PC-3 (cell line): ENCODE measurements around the gene GREB1L. TPM values are rescaled to one million over a fixed set of nuclear protein-coding genes. Genes with fewer than 3 reads are reported as not detected.
A peak's percentile ranks its signal among the peaks of the same experiment; 100 is the strongest.

Experiments
- ATAC-seq: fragments of 200-7000 bp; cut with Tn5 transposase; 2 replicates; pipeline ENCODE4 v1.9.1; 2020; ENCODE audit warnings: mild to moderate bottlenecking, moderate library complexity
- BruUV-seq: library from RNA; stranded (reverse); fragments of 400-500 nt; replicated peaks from 2 replicates; lab custom pipeline; 2021; lab: Mats Ljungman, UMichigan
- CTCF ChIA-PET: fragments of 300-600 bp; sonication (Branson Sonifier 250); formaldehyde crosslinking; loops from one replicate; lab custom pipeline; 2022; ENCODE audit warnings: antibody characterized with exemption; lab: Charles Lee
- POLR2A ChIA-PET: fragments of 300-600 bp; sonication (Branson Sonifier 250); formaldehyde crosslinking; loops from one replicate; lab custom pipeline; 2022; ENCODE audit warnings: antibody characterized with exemption; ENCODE audit not compliant: unreplicated experiment; lab: Charles Lee
- DNase-seq: peaks from one replicate; pipeline ENCODE4 v3.0.0-alpha.2; 2015
- H2AFZ ChIP-seq: fragments of 300-600 bp; sonication (generic); 2 replicates; pipeline ENCODE4 v1.6.0; 2016; ENCODE audit warnings: antibody characterized with exemption, low read length
- H3F3A ChIP-seq: fragments of 300-600 bp; sonication (generic); one replicate; pipeline ENCODE4 v1.6.0; 2017; ENCODE audit warnings: antibody characterized with exemption, low read length, control low read depth, mild to moderate bottlenecking; ENCODE audit not compliant: unreplicated experiment
- H3K27ac ChIP-seq: fragments of 300-600 bp; sonication (generic); 2 replicates; pipeline ENCODE4 v1.5.1; 2016; ENCODE audit warnings: mild to moderate bottlenecking, low read length
- H3K27me3 ChIP-seq: fragments of 300-600 bp; sonication (generic); 2 replicates; pipeline ENCODE4 v1.6.1; 2016; ENCODE audit warnings: low read length, mixed read lengths
- H3K36me3 ChIP-seq: fragments of 300-600 bp; sonication (generic); 2 replicates; pipeline ENCODE4 v1.6.1; 2016; ENCODE audit warnings: low read depth, mixed run types, low read length, mixed read lengths
- H3K4me1 ChIP-seq: fragments of 300-600 bp; sonication (generic); 2 replicates; pipeline ENCODE4 v1.5.1; 2016; ENCODE audit warnings: low read length; ENCODE audit not compliant: insufficient read depth
- H3K4me2 ChIP-seq: fragments of 300-600 bp; sonication (generic); 2 replicates; pipeline ENCODE4 v1.6.0; 2016; ENCODE audit warnings: low read length
- H3K4me3 ChIP-seq: fragments of 300-600 bp; sonication (generic); 2 replicates; pipeline ENCODE4 v1.5.1; 2016; ENCODE audit warnings: mild to moderate bottlenecking, low read length, mixed read lengths
- H3K79me2 ChIP-seq: fragments of 300-600 bp; sonication (generic); 2 replicates; pipeline ENCODE4 v1.6.1; 2017; ENCODE audit warnings: low read length, mixed read lengths
- H3K9ac ChIP-seq: fragments of 300-600 bp; sonication (generic); 2 replicates; pipeline ENCODE4 v1.6.0; 2016; ENCODE audit warnings: mild to moderate bottlenecking, low read length
- H3K9me2 ChIP-seq: fragments of 300-600 bp; sonication (generic); replicated peaks from 2 replicates; pipeline ENCODE4 v1.6.1; 2016; ENCODE audit warnings: mixed run types, low read length, mixed read lengths
- H3K9me3 ChIP-seq: fragments of 300-600 bp; sonication (generic); 2 replicates; pipeline ENCODE4 v1.6.1; 2016; ENCODE audit warnings: low read length, mixed read lengths
- H4K20me1 ChIP-seq: fragments of 300-600 bp; sonication (generic); 2 replicates; pipeline ENCODE4 v1.6.1; 2016; ENCODE audit warnings: low read length, mixed read lengths
- EZH2 ChIP-seq: fragments of 300-600 bp; sonication (generic); IDR thresholded peaks from one replicate; pipeline ENCODE4 v1.6.1; 2017; ENCODE audit warnings: antibody characterized with exemption, mild to moderate bottlenecking, low read length; ENCODE audit not compliant: unreplicated experiment
- EZH2phosphoT487 ChIP-seq: fragments of 300-600 bp; sonication (generic); IDR thresholded peaks from 2 replicates; pipeline ENCODE4 v1.6.1; 2018; ENCODE audit warnings: mild to moderate bottlenecking, antibody characterized with exemption, low read length, borderline replicate concordance
- intact Hi-C: fragments of 100-400 bp; cut with micrococcal nuclease; formaldehyde crosslinking; loops from 2 replicates; pipeline ENCODE4 v1.9.0; 2023
- total RNA-seq: library from RNA; depleted of rRNA; stranded (reverse); fragments of >200 nt; gene quantifications from 2 replicates; pipeline ENCODE4 v1.2.3, GENCODE V29; 2014
- TF ChIP-seq, protein P1 (sequence below): fragments of 300-600 bp; sonication (generic); conservative IDR thresholded peaks from 2 replicates; pipeline ENCODE4 v1.5.1; 2017; ENCODE audit warnings: antibody characterized with exemption, low read depth, mild to moderate bottlenecking, low read length

GREB1L gene
- total RNA-seq, 1 experiment from 2014 or later, result 10.3 TPM

DNA sequence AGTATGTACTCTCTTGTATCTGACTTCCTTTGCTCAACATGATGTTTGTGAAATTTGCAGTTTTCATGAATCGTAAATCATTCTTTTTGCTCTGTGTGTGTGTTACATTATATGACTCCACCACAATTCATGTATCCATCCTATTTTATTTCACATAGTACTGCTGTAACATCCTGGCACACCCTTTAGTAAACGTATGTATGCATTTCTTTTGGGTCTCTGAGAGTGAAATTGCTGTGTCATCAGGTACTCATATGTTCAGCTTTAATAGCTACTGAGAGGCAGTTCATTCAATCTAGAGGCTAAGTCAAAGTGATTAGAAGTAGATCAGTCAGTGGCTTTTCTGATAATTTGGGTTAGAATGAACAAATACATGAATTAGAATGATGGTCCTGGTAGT, 239.7 kb downstream of the GREB1L start:
- Histone ChIP-seq H3K9me2 (no peaks in the 10 kb centered on the region), H4K20me1 (no peaks in the 10 kb centered on the region), H3F3A (no peaks in the 10 kb centered on the region), H3K9ac (no peak overlapping the region), H3K4me3 (no peak overlapping the region), H3K9me3 (no peaks in the 10 kb centered on the region), H2AFZ (no peak overlapping the region), H3K79me2 (no peaks in the 10 kb centered on the region), H3K36me3 (no peaks in the 10 kb centered on the region), H3K27me3 (no peaks in the 10 kb centered on the region), H3K4me1 (peaks cover 14% of the 10 kb centered on the region; the same call in 1 of the 2 replicates), H3K27ac (no peak overlapping the region), H3K4me2 (no peak overlapping the region)
- ATAC-seq (peak; percentile 58; the same call in 1 of the 2 replicates), DNase-seq (peak; percentile 24)
- no TSS peak for BruUV-seq
- CTCF ChIA-PET, result no interaction called here
- POLR2A ChIA-PET, result no interaction called here
- intact Hi-C loops, result no loop called here
- TF ChIP-seq, protein P1, sequence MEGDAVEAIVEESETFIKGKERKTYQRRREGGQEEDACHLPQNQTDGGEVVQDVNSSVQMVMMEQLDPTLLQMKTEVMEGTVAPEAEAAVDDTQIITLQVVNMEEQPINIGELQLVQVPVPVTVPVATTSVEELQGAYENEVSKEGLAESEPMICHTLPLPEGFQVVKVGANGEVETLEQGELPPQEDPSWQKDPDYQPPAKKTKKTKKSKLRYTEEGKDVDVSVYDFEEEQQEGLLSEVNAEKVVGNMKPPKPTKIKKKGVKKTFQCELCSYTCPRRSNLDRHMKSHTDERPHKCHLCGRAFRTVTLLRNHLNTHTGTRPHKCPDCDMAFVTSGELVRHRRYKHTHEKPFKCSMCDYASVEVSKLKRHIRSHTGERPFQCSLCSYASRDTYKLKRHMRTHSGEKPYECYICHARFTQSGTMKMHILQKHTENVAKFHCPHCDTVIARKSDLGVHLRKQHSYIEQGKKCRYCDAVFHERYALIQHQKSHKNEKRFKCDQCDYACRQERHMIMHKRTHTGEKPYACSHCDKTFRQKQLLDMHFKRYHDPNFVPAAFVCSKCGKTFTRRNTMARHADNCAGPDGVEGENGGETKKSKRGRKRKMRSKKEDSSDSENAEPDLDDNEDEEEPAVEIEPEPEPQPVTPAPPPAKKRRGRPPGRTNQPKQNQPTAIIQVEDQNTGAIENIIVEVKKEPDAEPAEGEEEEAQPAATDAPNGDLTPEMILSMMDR, result no peak
- TF ChIP-seq EZH2phosphoT487, result no peak
- TF ChIP-seq EZH2, result no peak

DNA sequence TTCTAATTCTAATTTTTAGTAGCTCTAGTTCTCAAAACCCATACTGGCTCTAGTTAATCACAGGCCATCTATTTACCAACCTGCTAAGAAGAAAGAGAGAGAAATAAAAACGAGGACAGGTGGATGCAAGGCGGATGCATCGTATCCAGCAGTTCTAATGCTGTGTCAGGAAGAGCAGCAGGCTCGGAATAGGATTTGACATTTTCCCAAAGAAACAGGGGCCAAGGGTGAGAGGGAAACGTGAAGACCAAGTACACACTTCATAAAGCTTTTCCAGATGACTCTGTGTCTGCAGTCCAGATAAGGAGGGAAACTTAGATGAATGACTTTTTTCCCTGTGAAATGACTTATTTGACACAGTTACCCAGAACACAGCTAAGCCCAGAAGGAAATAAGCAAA, 241.0 kb downstream of the GREB1L start:
- Histone ChIP-seq H3K9me3 (no peaks in the 10 kb centered on the region), H3K9ac (no peak overlapping the region), H3K79me2 (no peaks in the 10 kb centered on the region), H2AFZ (no peak overlapping the region), H3F3A (no peaks in the 10 kb centered on the region), H3K27ac (no peak overlapping the region), H4K20me1 (no peaks in the 10 kb centered on the region), H3K36me3 (no peaks in the 10 kb centered on the region), H3K4me3 (no peak overlapping the region), H3K27me3 (no peaks in the 10 kb centered on the region), H3K9me2 (no peaks in the 10 kb centered on the region), H3K4me2 (no peak overlapping the region), H3K4me1 (peaks cover 14% of the 10 kb centered on the region; the same call in 1 of the 2 replicates)
- DNase-seq, result no peak
- TF ChIP-seq EZH2, result no peak
- TF ChIP-seq, protein P1, result no peak
- no peak for TF ChIP-seq EZH2phosphoT487
- intact Hi-C loops, result no loop called here
- POLR2A ChIA-PET, result no interaction called here
- no TSS peak for BruUV-seq
- CTCF ChIA-PET, result no interaction called here
- no peak for ATAC-seq

DNA sequence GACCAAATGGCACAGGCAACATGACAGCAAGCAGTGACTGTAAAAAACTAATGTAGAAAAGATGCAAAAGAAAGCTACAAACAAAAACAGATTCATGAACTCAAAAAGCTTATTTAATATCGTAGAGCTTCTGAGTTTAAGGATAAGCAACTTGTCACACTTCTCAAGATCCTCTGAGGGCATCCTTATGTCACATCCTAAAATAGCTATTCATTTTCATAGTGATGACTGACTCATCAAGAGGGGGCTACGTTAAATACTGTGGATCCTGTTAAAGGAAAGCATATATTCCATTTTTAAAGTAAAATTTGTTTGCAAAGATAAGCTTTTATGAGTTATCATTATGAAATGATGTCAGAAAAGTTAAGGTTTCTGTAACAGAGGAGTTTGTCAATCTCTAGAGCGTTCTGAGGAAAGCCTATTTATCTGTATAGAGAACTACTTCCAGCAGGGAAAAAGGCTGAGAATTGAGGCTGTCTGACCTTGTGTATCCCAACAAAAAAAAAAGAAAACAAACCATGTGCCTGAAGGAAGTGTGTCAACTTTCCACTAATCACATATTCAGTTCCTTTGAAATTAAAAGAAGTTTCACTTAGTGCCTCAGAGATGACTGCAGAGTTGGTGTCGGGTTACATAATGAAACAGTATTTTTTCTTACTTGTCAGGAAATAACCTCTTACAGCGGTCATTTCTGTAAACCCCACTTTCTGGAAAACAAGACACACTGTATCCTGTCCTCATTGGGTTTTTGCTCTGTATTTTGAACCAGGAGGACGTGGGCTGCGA, 243.0 kb downstream of the GREB1L start:
- no peak for TF ChIP-seq EZH2
- no peak for TF ChIP-seq EZH2phosphoT487
- TF ChIP-seq, protein P1, result no peak
- Histone ChIP-seq H3K9me3 (no peaks in the 10 kb centered on the region), H3K27ac (0 out of 2 replicates have a peak overlapping the region, but pooled peaks have one; percentile 14), H3K9ac (no peak overlapping the region), H3K4me1 (peaks cover 14% of the 10 kb centered on the region; the same call in 1 of the 2 replicates), H3K36me3 (no peaks in the 10 kb centered on the region), H3K27me3 (no peaks in the 10 kb centered on the region), H3K4me2 (peak overlapping the region; percentile 29; the same call in 1 of the 2 replicates), H3K79me2 (no peaks in the 10 kb centered on the region), H2AFZ (no peak overlapping the region), H3F3A (no peaks in the 10 kb centered on the region), H4K20me1 (no peaks in the 10 kb centered on the region), H3K9me2 (no peaks in the 10 kb centered on the region), H3K4me3 (no peak overlapping the region)
- CTCF ChIA-PET, result no interaction called here
- ATAC-seq (peak; percentile 41; the same call in 1 of the 2 replicates), DNase-seq (peak; percentile 15)
- intact Hi-C loops, result no loop called here
- POLR2A ChIA-PET, result no interaction called here
- no TSS peak for BruUV-seq
